GM19238 (cell line): ENCODE data around the gene SMYD4.
"Not testable (repeated sequence)": the region's sequence is repeated elsewhere in the genome, so short reads cannot be mapped to it uniquely, and the experiment has no call there.

Experiments
- DNase-seq: peaks from one replicate; pipeline ENCODE4 v3.0.0; 2011; ENCODE audit warnings: low spot score; ENCODE audit not compliant: insufficient read length

The SMYD4 gene

GRCh38 chr17:1834380-1835149 is 4.9 kb upstream of the SMYD4 start:
- DNase-seq, result peak; percentile 55

GRCh38 chr17:1830288-1830687 is 586 bp upstream of the SMYD4 start:
- no peak for DNase-seq

GRCh38 chr17:1829216-1829591 is 498 bp downstream of the SMYD4 start:
- no peak for DNase-seq

- DNase-seq, result no peak
Measured at GRCh38 chr17:1820528-1821252, 9.0 kb downstream of the SMYD4 start.

GRCh38 chr17:1813088-1813487 is 16.6 kb downstream of the SMYD4 start:
- DNase-seq, result no peak

GRCh38 chr17:1810450-1811103 is 19.1 kb downstream of the SMYD4 start:
- DNase-seq, result no peak

GRCh38 chr17:1809815-1810214 is 19.9 kb downstream of the SMYD4 start:
- not testable (repeated sequence) for DNase-seq

- no peak for DNase-seq
Measured at GRCh38 chr17:1808644-1809043, 21.1 kb downstream of the SMYD4 start.

- DNase-seq, result no peak
Measured at GRCh38 chr17:1807890-1808289, 21.8 kb downstream of the SMYD4 start.

- no peak for DNase-seq
Measured at GRCh38 chr17:1803280-1803679, 26.4 kb downstream of the SMYD4 start.

- DNase-seq, result no peak
Measured at GRCh38 chr17:1802429-1802828, 27.3 kb downstream of the SMYD4 start.

GRCh38 chr17:1800712-1801111 is 29.0 kb downstream of the SMYD4 start:
- no peak for DNase-seq

- no peak for DNase-seq
Measured at GRCh38 chr17:1800240-1800639, 29.5 kb downstream of the SMYD4 start.

- not testable (repeated sequence) for DNase-seq
Measured at GRCh38 chr17:1797846-1798245, 31.9 kb downstream of the SMYD4 start.

- no peak for DNase-seq
Measured at GRCh38 chr17:1797323-1797722, 32.4 kb downstream of the SMYD4 start.

GRCh38 chr17:1796800-1797199 is 32.9 kb downstream of the SMYD4 start:
- DNase-seq, result no peak

GRCh38 chr17:1793447-1793806 is 36.3 kb downstream of the SMYD4 start:
- no peak for DNase-seq

GRCh38 chr17:1792495-1793446 is 36.9 kb downstream of the SMYD4 start:
- DNase-seq, result no peak

GRCh38 chr17:1789936-1790335 is 39.8 kb downstream of the SMYD4 start:
- DNase-seq, result no peak

GRCh38 chr17:1787301-1787902 is 42.3 kb downstream of the SMYD4 start:
- DNase-seq, result no peak

GRCh38 chr17:1786708-1787107 is 43.0 kb downstream of the SMYD4 start:
- DNase-seq, result no peak
